Hematopoietic multipotent progenitor cell treated with erythropoietin and hydrocortisone succinate and interleukin-3 and kit ligand, for 15 days (in vitro differentiated cells): Measurements from ENCODE around the gene PLXNA4.

Source experiments
- DNase-seq: peaks from one replicate; pipeline ENCODE4 v3.0.0-alpha.2; 2015; ENCODE audit warnings: low spot score

The PLXNA4 gene

DNA sequence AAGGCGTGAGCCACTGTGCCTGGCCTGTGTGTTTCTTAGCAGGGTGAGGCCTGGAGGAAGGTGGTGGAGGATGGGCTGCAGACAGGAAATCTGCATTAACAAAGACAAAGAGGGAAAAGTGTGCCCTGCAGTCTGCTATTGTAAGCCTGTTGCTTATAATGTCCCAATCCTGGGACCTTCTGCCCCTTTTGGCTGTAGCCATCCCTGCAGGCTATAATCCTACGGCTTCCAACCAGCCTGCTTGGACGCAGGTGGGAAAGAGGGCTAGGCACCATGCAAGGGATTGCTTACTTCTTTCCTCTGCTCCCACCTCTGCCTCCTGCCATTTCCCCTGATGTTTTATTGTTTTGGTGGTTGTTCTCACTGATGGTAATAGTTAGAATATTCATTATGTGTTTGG is 434.3 kb downstream of the PLXNA4 start:
- no peak for DNase-seq

DNA sequence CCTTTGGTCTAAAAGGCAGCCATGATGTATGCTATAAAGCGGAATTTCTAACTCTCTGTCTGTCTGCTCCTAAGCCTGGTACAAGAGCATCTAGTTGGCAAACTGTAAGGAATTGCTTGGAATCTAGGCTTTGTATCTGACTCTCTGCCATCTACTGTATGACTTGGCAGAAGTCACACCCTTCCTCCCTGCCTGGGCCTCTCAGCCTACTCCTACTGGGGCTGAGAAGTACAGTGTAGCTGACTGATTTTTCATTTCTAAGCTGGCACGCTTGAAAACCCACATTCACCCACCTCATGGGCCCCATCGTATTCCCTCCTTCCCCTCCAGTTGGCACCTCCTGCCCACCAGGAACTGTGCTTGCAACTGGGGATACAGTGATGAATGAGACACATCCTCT is 435.2 kb downstream of the PLXNA4 start:
- no peak for DNase-seq

DNA sequence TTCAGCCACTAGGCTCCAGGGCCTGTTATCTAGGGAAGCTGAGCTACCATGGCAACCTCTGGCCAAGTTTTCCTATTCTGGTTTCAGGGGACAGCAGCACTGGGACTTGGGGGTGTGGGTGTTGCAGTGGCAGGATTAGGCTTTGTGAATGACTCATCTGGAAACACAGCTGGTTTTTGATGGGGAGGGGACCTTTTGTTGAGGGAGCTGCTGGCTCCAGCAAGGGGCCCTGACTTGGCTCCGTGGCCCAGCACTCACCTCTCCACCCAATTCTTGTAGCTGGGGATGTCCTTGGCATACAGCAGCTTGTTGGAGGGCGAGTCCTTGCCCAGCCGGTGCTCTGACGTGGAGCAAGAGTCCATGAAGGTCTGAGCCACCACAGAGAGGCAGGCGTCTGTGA is 435.9 kb downstream of the PLXNA4 start:
- no peak for DNase-seq

DNA sequence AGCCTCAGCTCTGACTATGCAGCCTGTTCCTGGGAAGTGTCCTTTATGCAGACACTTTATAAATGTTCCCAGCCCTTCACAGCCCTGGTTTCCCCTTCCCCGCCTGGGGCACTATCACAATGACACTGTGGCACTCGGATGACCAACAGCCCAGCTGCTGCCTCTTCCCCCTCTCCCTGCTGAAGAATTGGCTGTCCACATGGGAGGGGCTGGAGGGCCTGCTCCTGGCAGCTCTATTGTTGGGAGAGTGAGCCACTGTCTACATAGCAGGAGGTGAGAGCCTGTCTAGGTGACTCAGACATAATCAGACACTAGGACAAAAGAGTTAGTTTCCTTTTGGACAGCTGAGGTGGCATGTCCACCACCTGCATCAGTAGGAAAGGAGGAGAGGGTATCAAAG is 437.5 kb downstream of the PLXNA4 start:
- DNase-seq, result no peak

DNA sequence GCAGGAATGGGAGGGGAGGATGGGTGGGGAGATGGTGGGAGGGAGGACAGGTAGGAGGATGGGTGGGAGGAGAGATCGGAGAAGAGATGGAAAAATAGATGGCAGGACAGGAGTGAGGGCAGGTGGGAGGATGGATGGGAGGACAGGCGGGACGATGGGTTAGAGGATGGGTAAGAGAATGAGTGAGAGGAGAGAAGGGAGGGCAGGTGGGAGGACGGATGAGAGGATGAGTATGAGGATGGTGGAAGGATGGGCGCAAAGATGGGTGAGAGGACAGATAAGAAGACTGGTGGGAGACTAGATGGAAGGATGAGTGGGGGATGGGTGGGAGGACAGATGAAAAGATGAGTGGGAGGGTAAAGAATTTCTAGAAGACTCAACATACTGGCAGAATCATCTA is 438.6 kb downstream of the PLXNA4 start:
- DNase-seq, result no peak

DNA sequence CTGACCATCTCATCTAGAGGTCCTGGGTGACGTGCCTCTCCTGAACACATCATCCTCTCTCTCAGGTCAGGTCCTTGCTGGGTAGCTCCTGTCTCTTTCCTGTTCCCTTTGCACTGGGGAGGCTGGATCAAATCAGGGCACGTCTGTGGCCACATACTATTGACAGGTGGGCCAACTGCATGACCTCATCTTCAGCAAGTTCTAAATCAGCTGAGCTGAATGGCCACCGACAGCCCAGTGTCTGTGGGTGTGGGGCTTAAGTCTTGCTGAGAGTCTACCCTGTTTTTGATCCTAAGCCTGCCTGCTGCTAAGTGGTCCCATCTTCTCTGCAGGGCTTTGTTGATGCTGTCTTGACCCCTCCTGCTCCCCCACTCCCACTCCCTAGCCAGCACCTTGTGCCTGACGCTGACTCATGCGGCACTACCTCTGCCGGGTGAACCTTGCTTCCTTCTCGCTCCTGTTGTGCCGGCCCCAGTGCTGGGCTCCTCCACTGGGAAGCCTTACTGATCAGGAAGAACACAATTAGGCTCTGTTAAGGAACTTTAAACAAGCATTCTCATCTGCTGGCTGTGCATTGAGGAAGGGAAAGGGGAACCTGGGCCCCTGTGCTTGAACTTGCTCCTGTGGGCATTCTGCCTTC is 440.4 kb downstream of the PLXNA4 start:
- no peak for DNase-seq

DNA sequence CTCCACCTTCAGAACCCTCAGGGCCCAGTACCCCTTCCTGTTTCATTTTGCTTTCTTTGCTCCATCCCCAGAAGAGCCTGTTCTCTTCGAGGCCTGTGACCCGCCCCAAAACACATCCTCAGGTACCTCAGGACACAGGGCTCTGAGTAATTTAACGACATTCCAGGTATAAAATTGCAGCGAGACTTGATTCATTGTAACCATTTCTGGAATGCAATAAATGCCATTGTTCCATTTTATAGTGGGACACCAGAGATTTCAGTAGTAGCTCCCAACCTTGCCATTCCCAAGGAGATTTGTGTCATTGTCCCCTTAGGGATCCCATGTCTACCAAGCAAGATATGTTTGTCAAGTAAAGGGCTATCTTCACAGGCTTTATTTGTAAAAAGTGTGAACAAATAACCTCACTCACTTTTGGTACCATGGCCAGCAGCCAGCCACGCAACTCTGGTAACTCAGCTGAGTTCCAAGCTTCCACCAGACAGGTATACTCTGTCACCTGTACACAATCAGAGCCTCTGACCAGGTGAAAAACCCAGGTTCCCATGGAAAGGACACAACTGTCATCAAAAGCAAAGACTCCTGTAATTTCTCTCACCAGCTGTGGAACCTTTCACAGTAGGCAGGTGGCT is 441.3 kb downstream of the PLXNA4 start:
- no peak for DNase-seq

DNA sequence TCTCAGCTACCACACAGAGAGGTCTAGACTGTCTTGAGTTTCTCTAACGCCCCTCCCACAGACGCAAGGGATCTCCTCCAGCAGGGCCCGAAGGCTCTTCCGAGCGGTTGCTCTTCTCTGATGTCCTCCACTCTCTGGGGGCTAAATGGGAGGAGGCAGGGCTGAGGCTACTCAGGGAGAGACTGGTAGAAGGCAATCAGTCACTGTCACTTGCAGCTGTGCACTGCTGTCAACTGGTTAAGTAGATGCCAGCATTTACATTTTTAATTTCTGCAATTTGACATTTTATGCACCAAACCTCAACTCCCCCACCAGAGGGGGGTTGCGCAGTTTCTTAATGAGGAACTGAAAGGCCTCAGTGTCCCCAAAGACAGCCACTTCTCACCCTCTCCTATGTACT is 442.8 kb downstream of the PLXNA4 start:
- DNase-seq, result no peak

DNA sequence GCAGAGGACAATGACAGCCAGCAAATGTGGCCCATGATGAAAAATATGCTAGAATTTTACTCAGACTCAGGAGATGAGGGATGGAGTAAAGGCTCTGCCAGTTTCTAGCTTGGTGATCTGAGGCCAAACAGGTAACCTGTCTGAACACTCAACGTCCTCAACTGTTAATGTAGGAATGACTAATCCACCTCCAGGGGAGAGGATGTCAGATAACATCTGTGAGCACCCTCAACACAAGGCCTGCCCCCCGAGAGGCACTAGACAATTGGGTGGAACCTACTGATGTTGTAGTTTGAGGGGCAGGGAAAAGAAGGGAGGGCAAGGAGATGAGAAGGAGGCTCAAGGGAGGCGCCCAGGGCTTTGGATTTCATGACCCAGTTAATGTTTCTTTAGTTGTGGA is 445.1 kb downstream of the PLXNA4 start:
- DNase-seq, result no peak

DNA sequence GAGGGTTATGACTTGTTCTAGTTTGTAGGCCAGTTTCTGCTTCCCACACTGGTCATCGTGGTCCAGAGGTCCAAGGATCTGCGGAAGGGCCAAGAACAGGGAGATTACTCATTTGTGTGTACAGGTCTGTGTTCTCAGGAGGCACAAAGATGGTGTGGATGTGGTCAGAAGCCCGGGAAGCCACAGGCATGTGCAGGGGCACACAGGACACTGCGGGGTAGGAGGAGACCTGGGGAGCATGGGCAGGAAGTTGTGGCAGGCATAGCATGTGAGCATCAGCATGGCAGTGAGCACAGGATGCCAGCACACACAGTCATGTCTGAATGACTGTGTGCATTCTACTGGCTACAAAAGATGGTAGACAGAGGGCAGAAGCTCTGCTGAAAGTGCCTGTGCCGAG is 445.8 kb downstream of the PLXNA4 start:
- DNase-seq, result no peak

DNA sequence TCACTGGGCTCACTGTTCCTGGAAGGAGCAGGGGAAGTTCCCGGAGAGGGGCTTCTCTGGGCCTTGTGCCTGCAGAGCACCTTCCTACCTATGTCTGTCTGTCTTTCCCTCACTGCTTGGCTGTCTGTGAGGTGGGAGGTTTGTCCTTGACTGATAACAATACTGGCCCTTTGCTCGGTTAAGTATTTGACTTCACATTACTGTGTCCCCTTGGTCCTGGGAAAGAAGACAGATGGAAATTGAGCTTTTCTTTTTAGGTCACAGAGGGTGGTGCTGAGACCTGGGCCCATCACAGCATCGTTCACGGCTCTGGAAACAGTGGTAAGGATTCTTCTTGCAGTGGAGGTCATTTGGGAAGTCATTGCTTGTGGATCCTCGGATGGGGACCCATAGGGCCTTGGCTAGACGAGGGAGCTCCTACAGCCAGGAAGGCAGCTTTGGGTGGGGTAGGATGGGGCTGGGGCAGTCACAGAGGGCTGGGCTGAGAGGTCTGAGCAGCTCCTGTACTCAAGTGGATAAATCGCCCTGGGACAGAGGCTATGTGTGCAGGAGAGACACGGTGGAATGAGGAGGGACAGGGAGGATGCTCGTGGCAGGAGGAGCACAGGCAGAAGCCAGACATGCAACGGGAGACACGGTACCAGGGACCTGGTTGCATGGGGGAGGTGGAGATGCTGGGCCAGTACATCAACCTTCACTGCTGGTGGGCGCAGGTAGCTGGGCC is 450.2 kb downstream of the PLXNA4 start:
- no peak for DNase-seq

DNA sequence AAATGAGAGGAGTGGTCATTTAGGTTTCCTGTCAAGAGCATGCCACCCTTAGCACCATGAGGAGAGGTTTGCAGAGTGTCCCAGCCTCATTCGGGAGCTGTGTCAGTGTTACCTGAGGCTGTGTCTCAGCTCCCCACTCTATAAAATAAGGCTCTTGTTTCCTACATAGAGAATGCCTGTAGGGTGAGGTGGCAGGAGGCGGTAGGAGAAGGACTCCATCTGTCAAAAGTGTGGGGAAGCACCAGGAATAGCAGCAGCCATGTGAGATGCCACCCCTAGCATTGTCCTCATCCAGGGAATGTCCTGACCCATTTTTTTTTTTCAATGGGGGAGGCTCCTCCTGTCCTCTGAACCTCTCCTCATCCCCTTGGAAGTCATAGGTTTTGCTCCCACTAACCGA is 451.2 kb downstream of the PLXNA4 start:
- DNase-seq, result no peak

DNA sequence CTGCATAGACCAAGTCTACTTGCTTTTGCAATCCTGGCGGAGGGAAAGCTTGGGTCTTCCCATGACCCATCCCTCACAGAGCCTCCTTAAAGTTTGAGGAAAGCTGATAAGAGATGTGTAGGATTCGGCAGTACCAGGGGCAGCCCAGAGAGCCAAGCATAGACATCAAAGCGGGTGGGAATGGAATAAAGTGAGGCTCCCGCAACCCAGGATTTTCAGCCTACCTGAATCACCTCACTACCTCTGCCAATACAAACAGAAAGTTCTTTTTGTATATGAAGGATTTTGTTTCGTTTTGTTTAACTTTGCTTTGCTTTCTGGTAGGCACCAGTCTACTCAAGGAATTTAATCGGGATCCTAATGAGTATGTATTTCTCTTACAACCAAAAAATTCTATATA is 451.7 kb downstream of the PLXNA4 start:
- no peak for DNase-seq

DNA sequence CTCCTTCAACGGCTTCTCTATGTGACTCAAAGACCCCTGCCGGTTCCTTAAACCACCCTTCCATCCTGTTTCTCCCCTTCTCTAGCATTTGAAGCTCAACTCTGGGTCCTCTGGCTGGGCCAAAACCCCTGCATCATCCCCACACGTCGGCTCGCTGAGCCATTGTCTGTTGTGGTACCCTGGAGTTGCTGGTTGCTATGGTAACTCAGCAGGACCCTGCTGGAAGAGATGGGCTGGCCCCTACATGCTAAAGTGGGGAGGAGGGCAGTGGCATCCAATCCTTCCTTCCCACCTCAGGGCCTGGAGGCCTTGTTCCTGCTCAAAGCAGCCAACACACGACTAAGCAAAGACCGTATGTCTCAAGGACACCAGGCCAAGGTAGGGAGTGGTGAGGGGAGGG is 452.5 kb downstream of the PLXNA4 start:
- no peak for DNase-seq

DNA sequence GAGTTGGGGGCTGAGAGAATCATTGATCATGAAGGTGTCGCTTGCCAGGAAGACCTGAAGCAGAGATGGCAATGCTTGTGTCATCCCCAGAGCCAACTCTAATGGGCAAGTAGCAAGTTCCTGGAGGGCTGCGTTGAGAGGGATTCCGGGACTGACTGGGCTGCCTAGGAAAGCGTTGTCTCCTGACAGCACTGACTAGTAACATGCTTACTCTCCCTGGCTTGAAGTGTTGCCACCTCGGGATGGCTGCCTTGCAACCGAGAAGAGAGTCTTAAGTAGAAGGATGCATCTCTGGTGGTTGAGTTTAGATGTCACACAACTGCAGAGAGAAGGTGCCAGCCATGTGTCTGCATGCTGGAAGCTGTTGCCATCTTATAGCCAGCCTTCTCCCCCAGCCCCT is 453.4 kb downstream of the PLXNA4 start:
- DNase-seq, result no peak

DNA sequence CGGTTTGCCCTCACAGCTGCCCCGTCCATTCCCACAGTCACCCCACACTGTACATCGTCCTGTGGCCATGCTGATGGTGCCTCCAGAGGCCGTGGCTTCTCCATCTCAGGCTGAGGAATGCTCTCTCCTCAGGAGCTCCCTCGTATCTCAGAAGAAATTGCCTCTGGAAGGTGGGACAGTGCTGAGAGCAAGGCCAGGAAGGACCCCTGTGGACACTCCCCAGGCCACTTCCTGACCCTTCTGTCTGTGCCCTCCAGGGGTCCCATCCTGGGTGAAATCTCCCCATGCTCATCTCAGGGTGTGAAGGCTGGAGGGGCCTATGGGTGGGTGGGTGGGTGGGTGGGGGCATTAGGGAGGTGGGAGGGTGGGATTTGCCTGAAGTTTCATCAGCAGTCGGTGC is 454.3 kb downstream of the PLXNA4 start:
- DNase-seq, result no peak

DNA sequence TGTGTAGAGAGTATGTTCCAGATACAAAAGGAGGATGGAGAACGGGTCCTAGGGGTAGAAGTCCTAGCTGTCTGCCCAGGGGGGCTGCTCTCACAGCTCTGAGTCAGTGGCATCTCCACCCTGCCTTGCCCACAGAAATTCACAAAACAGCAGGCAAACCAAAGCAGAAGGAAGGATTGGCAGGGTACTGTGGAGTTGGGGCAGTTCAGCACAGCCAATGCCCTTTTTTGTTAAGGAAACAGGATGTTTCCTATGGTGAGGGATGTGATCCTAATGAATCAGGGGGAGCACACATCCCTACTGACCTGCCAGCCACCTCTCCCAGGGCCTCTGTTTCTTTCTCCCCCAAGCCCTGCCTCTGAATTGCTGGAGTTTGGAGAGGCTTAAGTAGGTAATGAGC is 457.6 kb downstream of the PLXNA4 start:
- DNase-seq, result no peak

DNA sequence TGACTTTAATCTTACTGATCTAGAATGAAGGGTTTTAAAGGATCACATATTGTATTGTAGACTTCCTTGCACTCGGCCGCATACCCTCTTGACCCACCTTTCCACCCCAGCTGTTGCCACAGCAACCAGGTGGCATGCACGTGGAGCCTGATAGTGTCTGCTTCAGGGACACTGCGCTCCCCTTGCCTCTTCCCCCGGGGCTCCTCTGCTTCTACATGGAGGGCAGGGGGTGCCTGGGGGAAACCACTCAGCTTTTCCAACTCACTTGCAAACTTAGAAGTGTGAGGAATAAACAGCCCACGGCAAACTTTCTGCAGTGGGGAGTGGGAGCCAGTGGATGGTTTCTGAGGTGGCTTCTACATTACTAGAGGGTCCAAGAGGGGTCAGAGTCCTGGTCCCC is 458.6 kb downstream of the PLXNA4 start:
- DNase-seq, result no peak

DNA sequence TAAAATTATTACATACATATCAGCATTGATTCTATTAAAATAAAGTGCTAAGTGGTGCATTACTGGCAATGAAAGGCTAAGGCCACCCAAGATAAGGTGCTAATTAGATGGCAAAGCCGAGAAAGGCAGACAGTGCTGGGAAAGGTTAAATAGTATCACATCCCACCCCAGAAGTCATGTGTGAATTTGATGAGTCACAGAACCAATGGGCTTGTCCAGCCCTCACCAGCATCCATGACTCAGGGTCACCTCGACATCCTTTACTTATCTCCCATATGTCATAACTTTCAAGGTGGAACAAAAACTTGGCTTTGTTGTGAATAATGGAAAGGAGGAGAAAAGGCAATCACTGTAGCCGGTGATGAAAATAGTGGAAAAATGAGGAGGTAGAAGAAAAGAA is 459.1 kb downstream of the PLXNA4 start:
- DNase-seq, result no peak

DNA sequence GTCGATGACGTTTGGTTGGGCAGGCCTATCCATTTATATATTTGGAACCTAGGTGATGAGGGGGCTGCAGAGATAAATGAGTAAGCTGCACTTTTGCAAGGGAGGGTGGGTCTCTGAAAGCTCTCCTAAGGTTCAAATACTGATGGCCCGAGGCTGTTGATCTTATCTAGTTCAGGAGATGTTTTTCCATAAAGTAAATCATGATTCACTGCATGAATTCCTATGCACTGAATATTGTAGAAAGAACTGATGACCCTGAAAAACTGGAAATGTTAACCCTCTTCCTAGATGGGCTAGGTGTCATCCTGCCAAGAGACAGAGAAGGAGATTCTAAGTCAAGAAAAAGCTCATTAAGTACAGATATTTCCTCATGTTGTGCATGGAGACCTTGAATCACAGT is 459.9 kb downstream of the PLXNA4 start:
- no peak for DNase-seq

DNA sequence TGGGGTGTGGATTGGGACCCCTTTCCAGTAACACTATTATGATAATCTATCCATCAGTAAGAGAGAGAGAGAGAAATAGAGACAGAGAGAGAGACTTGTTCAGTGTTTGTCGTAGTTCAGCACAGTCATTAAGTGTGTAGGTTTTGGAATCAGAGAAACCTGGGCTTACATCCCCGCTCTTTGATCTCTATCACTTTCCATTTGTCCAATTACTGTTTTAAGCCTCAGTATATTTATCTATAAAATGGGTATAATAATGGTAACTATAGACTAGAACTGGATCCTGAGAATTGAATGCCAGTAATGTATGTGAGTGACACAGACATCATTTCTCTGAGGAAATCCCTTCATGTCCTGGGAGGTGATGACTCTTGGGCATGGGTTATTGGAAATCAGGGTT is 460.5 kb downstream of the PLXNA4 start:
- no peak for DNase-seq

DNA sequence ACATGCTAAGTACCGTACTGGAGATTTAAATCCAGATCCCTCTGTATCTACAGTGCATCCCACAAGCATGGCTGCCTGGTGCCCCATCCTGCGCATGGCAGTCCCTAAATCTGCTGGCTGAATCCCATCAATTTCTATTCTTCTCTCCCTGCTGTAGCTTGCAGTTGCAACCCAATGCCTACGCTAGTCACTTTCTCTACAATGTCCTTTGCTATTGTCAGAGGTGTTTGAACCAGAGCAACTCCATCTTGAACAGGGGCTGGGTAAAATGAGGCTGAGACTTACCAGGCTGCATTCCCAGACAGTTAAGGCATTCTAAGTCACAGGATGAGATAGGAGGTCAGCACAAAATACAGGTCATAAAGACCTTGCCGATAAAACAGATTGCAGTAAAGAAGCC is 461.2 kb downstream of the PLXNA4 start:
- no peak for DNase-seq

DNA sequence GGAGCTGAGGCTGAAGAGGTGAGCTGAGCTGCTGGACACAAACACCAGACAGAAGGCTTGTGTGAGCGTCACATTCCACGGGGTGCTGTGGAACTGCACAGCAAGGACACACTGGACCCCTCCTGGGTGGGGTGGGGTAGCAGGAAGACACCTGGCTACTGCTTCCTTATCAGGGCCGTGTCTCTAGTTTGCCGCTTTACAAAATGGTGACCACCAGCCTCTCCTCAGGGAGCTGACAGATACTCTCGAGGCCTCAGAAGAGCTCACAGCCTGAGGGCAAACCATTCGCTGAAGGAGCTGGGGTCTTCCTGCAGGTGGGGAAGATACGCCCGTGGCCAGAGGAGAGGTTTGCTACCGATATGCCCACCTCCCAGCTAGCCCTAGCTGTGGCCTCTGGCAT is 461.9 kb downstream of the PLXNA4 start:
- DNase-seq, result no peak
